SK-N-SH (cell line): ENCODE data around the gene ZSCAN2. TPM values are rescaled to one million over a fixed set of nuclear protein-coding genes. Genes with fewer than 3 reads are reported as not detected.

Source experiments
- CTCF ChIA-PET: fragments of 300-600, 350-600 bp; formaldehyde crosslinking; extraction: SDS; loops from one replicate; lab custom pipeline; 2021; lab: Yijun Ruan, JAX
- POLR2A ChIA-PET: fragments of 350-600 bp; sonication (Branson Sonifier 250); formaldehyde crosslinking; extraction: SDS; loops from one replicate; lab custom pipeline; 2020; ENCODE audit warnings: antibody characterized with exemption, inconsistent platforms; lab: Yijun Ruan, JAX
- DNase-seq: peaks from one replicate; pipeline ENCODE4 v3.0.0; 2012
- H2AFZ ChIP-seq: fragments of 200-600 bp; sonication (generic); 2 replicates; pipeline ENCODE4 v1.8.1; 2016; ENCODE audit warnings: antibody characterized with exemption, mild to moderate bottlenecking, low read depth
- H3F3A ChIP-seq: fragments of 200-600 bp; sonication (generic); replicated peaks from 2 replicates; pipeline ENCODE3; 2016; ENCODE audit warnings: antibody characterized with exemption, mild to moderate bottlenecking; ENCODE audit not compliant: insufficient read depth
- H3K27ac ChIP-seq, 2 experiments: fragments of 200-500 bp in 1 of 2; fragments of 200-600 bp in 1 of 2; sonication (Bioruptor generic) in 1 of 2; sonication (generic), shearing (Covaris generic) in 1 of 2; 2 replicates each; pipeline versions ENCODE4 v1.5.1 to v1.6.1; 2014 to 2016; ENCODE audit warnings: low read depth in 2 of 2, inconsistent platforms in 1 of 2, low read length in 1 of 2, mild to moderate bottlenecking in 1 of 2, mixed read lengths in 1 of 2
- H3K27me3 ChIP-seq: fragments of 200-600 bp; sonication (generic), shearing (Covaris generic); 2 replicates; pipeline ENCODE4 v1.6.1; 2016; ENCODE audit warnings: mixed run types; ENCODE audit not compliant: insufficient read depth
- H3K36me3 ChIP-seq, 2 experiments: fragments of 200-500 bp in 1 of 2; fragments of 200-600 bp in 1 of 2; sonication (Bioruptor generic) in 1 of 2; sonication (generic) in 1 of 2; replicated peaks in 1 of 2; 2 replicates each; pipeline versions ENCODE3 to v1.5.1; 2014 to 2016; ENCODE audit warnings: low read length in 1 of 2, mild to moderate bottlenecking in 1 of 2; ENCODE audit not compliant: insufficient read depth in 2 of 2, control insufficient read depth in 1 of 2
- H3K4me1 ChIP-seq, 2 experiments: fragments of 200-500 bp in 1 of 2; fragments of 200-600 bp in 1 of 2; sonication (Bioruptor generic) in 1 of 2; sonication (generic), shearing (Covaris generic) in 1 of 2; 2 replicates each; pipeline versions ENCODE4 v1.5.1 to v1.6.1; 2014 to 2016; ENCODE audit warnings: low read depth in 1 of 2, low read length in 1 of 2, mixed run types in 1 of 2; ENCODE audit not compliant: insufficient read depth in 2 of 2, control insufficient read depth in 1 of 2
- H3K4me2 ChIP-seq: fragments of 200-600 bp; sonication (generic), shearing (Covaris generic); 2 replicates; pipeline ENCODE4 v1.6.1; 2017; ENCODE audit warnings: mixed run types
- H3K4me3 ChIP-seq, 2 experiments: fragments of 200-500 bp in 1 of 2; fragments of 200-600 bp in 1 of 2; sonication (Bioruptor generic) in 1 of 2; sonication (generic), shearing (Covaris generic) in 1 of 2; 2 replicates each; pipeline versions ENCODE4 v1.5.1 to v1.8.1; 2014 to 2016; ENCODE audit warnings: low read depth in 2 of 2, inconsistent platforms in 1 of 2, low read length in 1 of 2, mild to moderate bottlenecking in 1 of 2, mixed read lengths in 1 of 2, moderate library complexity in 1 of 2
- H3K79me2 ChIP-seq: fragments of 200-600 bp; sonication (generic); 2 replicates; pipeline ENCODE4 v1.8.1; 2017; ENCODE audit warnings: mild to moderate bottlenecking; ENCODE audit not compliant: insufficient read depth
- H3K9ac ChIP-seq: fragments of 200-600 bp; sonication (generic); 2 replicates; pipeline ENCODE4 v1.6.1; 2017; ENCODE audit warnings: mixed run types
- H3K9me2 ChIP-seq: fragments of 200-600 bp; sonication (generic); 2 replicates; pipeline ENCODE4 v1.6.1; 2017; ENCODE audit warnings: mixed run types
- H3K9me3 ChIP-seq: fragments of 200-600 bp; sonication (generic); 2 replicates; pipeline ENCODE4 v1.6.1; 2017; ENCODE audit warnings: mixed run types, mild to moderate bottlenecking, moderate library complexity
- H4K20me1 ChIP-seq: fragments of 200-600 bp; sonication (generic); 2 replicates; pipeline ENCODE4 v1.6.1; 2017; ENCODE audit warnings: mild to moderate bottlenecking, mixed run types; ENCODE audit not compliant: insufficient read depth
- CTCF ChIP-seq: fragments of 200-600 bp; sonication (generic); IDR thresholded peaks from 2 replicates; pipeline ENCODE4 v1.6.1; 2017; ENCODE audit warnings: antibody characterized with exemption, mild to moderate bottlenecking, moderate library complexity
- FOXM1 ChIP-seq: IDR thresholded peaks from 2 replicates; pipeline ENCODE4 v1.4.0; 2012; ENCODE audit warnings: low read depth, mild to moderate bottlenecking
- GABPA ChIP-seq: IDR thresholded peaks from 2 replicates; pipeline ENCODE4 v1.4.0; 2012; ENCODE audit warnings: low read depth, mild to moderate bottlenecking
- NRF1 ChIP-seq: IDR thresholded peaks from 2 replicates; pipeline ENCODE4 v1.6.1; 2012; ENCODE audit warnings: low read depth, mild to moderate bottlenecking, low read length
- REST ChIP-seq: IDR thresholded peaks from 2 replicates; pipeline ENCODE4 v1.6.1; 2012; ENCODE audit warnings: mild to moderate bottlenecking, low read depth, low read length, moderate library complexity
- RXRA ChIP-seq: IDR thresholded peaks from 2 replicates; pipeline ENCODE4 v1.4.0; 2012; ENCODE audit warnings: low read depth, mild to moderate bottlenecking, borderline replicate concordance
- YY1 ChIP-seq: IDR thresholded peaks from 2 replicates; pipeline ENCODE4 v1.4.0; 2012; ENCODE audit warnings: low read depth, mild to moderate bottlenecking
- WGBS: methylation state at CpG from one replicate; pipeline ENCODE4 v1.1.6; 2017; ENCODE audit warnings: low lambda C conversion rate; 5-methylcytosine and 5-hydroxymethylcytosine counted together
- polyA plus RNA-seq, 3 experiments: library from polyadenylated mRNA; depleted of rRNA; stranded (reverse); fragments of >200 nt; gene quantifications; 2 replicates each; pipeline ENCODE4 v1.2.3, GENCODE V29; 2012

ZSCAN2 gene
- polyA plus RNA-seq, 1 of the 3 experiments (the other 2 are of a cell fraction): 22.0 TPM

DNA sequence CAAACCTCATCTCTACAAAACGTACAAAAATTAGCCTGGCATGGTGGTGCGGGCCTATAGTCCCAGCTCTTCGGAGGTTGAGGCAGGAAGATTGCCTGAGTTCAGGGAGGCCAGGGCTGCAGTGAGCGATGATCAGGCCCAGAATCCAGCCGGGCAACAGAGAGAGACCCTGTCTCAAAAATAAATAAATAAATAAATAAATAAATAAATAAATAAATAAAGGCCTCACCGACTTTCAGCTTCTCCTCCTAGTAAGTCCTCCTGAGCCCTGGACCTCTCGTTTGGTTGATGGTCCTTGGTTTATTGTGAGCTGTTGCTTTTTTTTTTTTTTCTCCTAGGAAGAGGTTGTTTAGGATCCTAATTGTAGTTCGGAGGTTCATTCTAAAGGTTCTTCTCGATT lies 28.2 kb downstream of the ZSCAN2 start (continued):
- no peak for TF ChIP-seq REST

GRCh38 chr15:84631706-84632272 lies 31.0 kb downstream of the ZSCAN2 start:
- peak overlapping the region; percentile 97 for H3K4me2 ChIP-seq
- H3K27me3 ChIP-seq: no peaks in the 10 kb centered on the region
- peak overlapping the region; percentile 88 for H2AFZ ChIP-seq
- no peak for DNase-seq
- H3K9me2 ChIP-seq: no peaks in the 10 kb centered on the region
- peak overlapping the region; percentile 53 to 72 for H3K27ac ChIP-seq
- ChIA-PET CTCF (interaction anchor here (1.0 to 1.9 kb wide), 6 partner anchors 11 to 247 kb away, joined by 3 to 5 read pairs (median 4); partner anchors contain the start of gene WDR73), POLR2A (interaction anchor here (1.0 to 1.3 kb wide), 4 partner anchors 11 to 31 kb away, joined by 3 to 7 read pairs (median 5); partner anchors contain the start of genes WDR73 and ZSCAN2)
- peaks cover 32% of the 10 kb centered on the region for H3K79me2 ChIP-seq
- H3K36me3 ChIP-seq: peaks cover 6 to 8% of the 10 kb centered on the region in 2 experiments
- 51% methylated on average over 7 of the region's 7 CpGs for WGBS
- peaks cover 10% of the 10 kb centered on the region; the same call in 1 of the 2 replicates for H4K20me1 ChIP-seq
- H3K9ac ChIP-seq: peak overlapping the region; percentile 59
- H3K4me3 ChIP-seq: peak overlapping the region; percentile 72 to 75
- H3K4me1 ChIP-seq: peaks cover 13 to 19% of the 10 kb centered on the region in 2 experiments; a peak in 3 of 4 replicates
- no peaks in the 10 kb centered on the region for H3K9me3 ChIP-seq
- peaks cover 20% of the 10 kb centered on the region for H3F3A ChIP-seq
- TF ChIP-seq NRF1 (no peak), FOXM1 (no peak), GABPA (no peak), RXRA (no peak), YY1 (peak; percentile 53; the same call in 1 of the 2 replicates), CTCF (no peak)
